HEK293 (cell line): ENCODE measurements around the gene AFF1.

Source experiments
- GFI1B ChIP-seq: fragments of 450-650 bp; formaldehyde crosslinking; IDR thresholded peaks from 2 replicates; pipeline ENCODE4 v1.5.1; 2016; ENCODE audit warnings: missing biosample characterization, missing genetic modification characterization
- HOXA7 ChIP-seq: sonication (generic); formaldehyde crosslinking; IDR thresholded peaks from 2 replicates; pipeline ENCODE4 v1.8.1; 2022; ENCODE audit warnings: missing genetic modification reagents, borderline replicate concordance
- MEIS1 ChIP-seq: sonication (generic); formaldehyde crosslinking; IDR thresholded peaks from 2 replicates; pipeline ENCODE4 v1.8.1; 2022; ENCODE audit warnings: missing genetic modification reagents, mild to moderate bottlenecking, borderline replicate concordance
- RBAK ChIP-seq: fragments of 450-650 bp; formaldehyde crosslinking; IDR thresholded peaks from 2 replicates; pipeline ENCODE4 v1.5.1; 2016; ENCODE audit warnings: missing biosample characterization, missing genetic modification characterization
- SCRT2 ChIP-seq: fragments of 450-650 bp; formaldehyde crosslinking; IDR thresholded peaks from 2 replicates; pipeline ENCODE4 v1.5.1; 2016; ENCODE audit warnings: missing biosample characterization, missing genetic modification characterization
- ZNF133 ChIP-seq: fragments of 450-650 bp; formaldehyde crosslinking; IDR thresholded peaks from 2 replicates; pipeline ENCODE4 v1.5.1; 2016; ENCODE audit warnings: missing biosample characterization, missing genetic modification characterization
- ZNF169 ChIP-seq: fragments of 450-650 bp; formaldehyde crosslinking; IDR thresholded peaks from 2 replicates; pipeline ENCODE4 v1.5.1; 2016; ENCODE audit warnings: missing biosample characterization, missing genetic modification characterization
- ZNF202 ChIP-seq: fragments of 450-650 bp; formaldehyde crosslinking; IDR thresholded peaks from 2 replicates; pipeline ENCODE4 v1.5.1; 2016; ENCODE audit warnings: missing biosample characterization, missing genetic modification characterization, borderline replicate concordance
- ZNF335 ChIP-seq: fragments of 450-650 bp; formaldehyde crosslinking; conservative IDR thresholded peaks from 2 replicates; pipeline ENCODE4 v1.5.1; 2016; ENCODE audit warnings: missing biosample characterization, missing genetic modification characterization
- ZNF391 ChIP-seq: fragments of 450-650 bp; formaldehyde crosslinking; IDR thresholded peaks from 2 replicates; pipeline ENCODE4 v1.5.1; 2016; ENCODE audit warnings: low read depth, missing biosample characterization, missing genetic modification characterization, borderline replicate concordance
- ZNF501 ChIP-seq: fragments of 450-650 bp; formaldehyde crosslinking; IDR thresholded peaks from 2 replicates; pipeline ENCODE4 v1.5.1; 2016; ENCODE audit warnings: missing biosample characterization, missing genetic modification characterization
- ZNF549 ChIP-seq: fragments of 450-650 bp; IDR thresholded peaks from 2 replicates; pipeline ENCODE4 v1.5.1; 2018; ENCODE audit warnings: missing biosample characterization, missing genetic modification characterization, mild to moderate bottlenecking, inconsistent platforms, moderate library complexity
- ZNF555 ChIP-seq: fragments of 450-650 bp; formaldehyde crosslinking; conservative IDR thresholded peaks from 2 replicates; pipeline ENCODE4 v1.5.1; 2017; ENCODE audit warnings: missing biosample characterization, mild to moderate bottlenecking, missing genetic modification characterization, inconsistent platforms
- ZNF558 ChIP-seq: fragments of 450-650 bp; formaldehyde crosslinking; IDR thresholded peaks from 2 replicates; pipeline ENCODE4 v1.5.1; 2016; ENCODE audit warnings: missing biosample characterization, missing genetic modification characterization
- ZNF623 ChIP-seq: fragments of 450-650 bp; formaldehyde crosslinking; IDR thresholded peaks from 2 replicates; pipeline ENCODE4 v1.5.1; 2016; ENCODE audit warnings: missing biosample characterization, missing genetic modification characterization
- ZNF791 ChIP-seq: fragments of 450-650 bp; formaldehyde crosslinking; IDR thresholded peaks from 2 replicates; pipeline ENCODE4 v1.5.1; 2016; ENCODE audit warnings: missing biosample characterization, missing genetic modification characterization
- TF ChIP-seq, protein P1 (sequence below): fragments of 450-650 bp; formaldehyde crosslinking; IDR thresholded peaks from 2 replicates; pipeline ENCODE4 v1.5.1; 2017; ENCODE audit warnings: missing biosample characterization, missing genetic modification characterization
- TF ChIP-seq, protein P2 (sequence below): fragments of 450-650 bp; formaldehyde crosslinking; IDR thresholded peaks from 2 replicates; pipeline ENCODE4 v1.5.1; 2017; ENCODE audit warnings: missing biosample characterization, missing genetic modification characterization
- TF ChIP-seq, protein P3 (sequence below): fragments of 450-650 bp; formaldehyde crosslinking; IDR thresholded peaks from 2 replicates; pipeline ENCODE4 v1.5.1; 2016; ENCODE audit warnings: missing biosample characterization, missing genetic modification characterization
- TF ChIP-seq, protein P4 (sequence below): fragments of 450-650 bp; IDR thresholded peaks from 2 replicates; pipeline ENCODE4 v1.5.1; 2018; ENCODE audit warnings: missing biosample characterization, mild to moderate bottlenecking, missing genetic modification characterization
- TF ChIP-seq, protein P5 (sequence below): fragments of 450-650 bp; formaldehyde crosslinking; IDR thresholded peaks from 2 replicates; pipeline ENCODE4 v1.5.1; 2016; ENCODE audit warnings: missing biosample characterization, missing genetic modification characterization
- TF ChIP-seq, protein P6 (sequence below): fragments of 450-650 bp; formaldehyde crosslinking; IDR thresholded peaks from 2 replicates; pipeline ENCODE4 v1.5.1; 2016; ENCODE audit warnings: missing biosample characterization, missing genetic modification characterization, borderline replicate concordance
- TF ChIP-seq, protein P7 (sequence below): fragments of 450-650 bp; formaldehyde crosslinking; IDR thresholded peaks from 2 replicates; pipeline ENCODE4 v1.5.1; 2017; ENCODE audit warnings: missing biosample characterization, missing genetic modification characterization

The AFF1 gene

DNA sequence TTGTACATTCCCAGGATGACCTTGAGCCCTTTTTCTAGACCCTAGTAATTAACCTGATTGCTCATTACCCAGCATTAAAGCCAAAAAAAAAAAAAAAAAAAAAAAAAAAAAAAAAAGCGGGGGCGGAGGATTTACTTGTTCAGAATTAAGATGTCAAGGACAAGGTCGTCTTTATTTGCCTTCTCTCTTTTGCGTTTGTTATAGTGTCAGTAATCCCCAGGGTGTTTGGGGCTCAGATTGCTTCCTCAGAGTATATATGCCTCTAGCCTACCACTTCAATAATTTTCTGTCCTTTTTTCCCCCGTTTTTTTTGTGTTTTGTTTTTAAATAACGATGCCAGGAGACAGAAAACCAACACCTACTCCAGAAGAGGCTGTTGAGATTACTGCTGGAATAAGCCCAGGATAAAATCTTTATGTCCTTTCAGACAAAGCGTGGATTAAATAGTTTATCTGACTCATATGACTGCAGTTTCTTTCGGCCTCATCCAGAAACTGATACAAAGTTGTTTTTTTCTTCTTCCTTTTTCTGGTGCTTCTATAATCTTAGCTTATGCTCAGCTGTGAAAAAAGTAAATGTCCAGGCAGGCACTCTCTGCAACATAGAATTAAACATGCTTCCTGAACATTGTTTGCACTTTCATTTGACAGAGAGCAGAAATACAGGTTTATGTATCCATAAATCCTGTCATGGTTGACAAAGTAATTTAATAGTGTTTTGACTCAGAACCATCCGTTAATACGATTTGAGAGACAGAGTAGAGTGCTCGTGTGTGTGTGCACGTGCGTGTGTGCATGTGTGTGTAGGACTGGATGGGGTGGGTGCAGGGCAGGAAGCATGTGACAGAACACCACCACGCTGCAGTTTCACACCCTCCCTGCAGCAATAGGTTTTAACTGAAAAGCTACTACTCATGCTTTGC lies 138.6 kb downstream of the AFF1 start (continued):
- TF ChIP-seq, protein P1, sequence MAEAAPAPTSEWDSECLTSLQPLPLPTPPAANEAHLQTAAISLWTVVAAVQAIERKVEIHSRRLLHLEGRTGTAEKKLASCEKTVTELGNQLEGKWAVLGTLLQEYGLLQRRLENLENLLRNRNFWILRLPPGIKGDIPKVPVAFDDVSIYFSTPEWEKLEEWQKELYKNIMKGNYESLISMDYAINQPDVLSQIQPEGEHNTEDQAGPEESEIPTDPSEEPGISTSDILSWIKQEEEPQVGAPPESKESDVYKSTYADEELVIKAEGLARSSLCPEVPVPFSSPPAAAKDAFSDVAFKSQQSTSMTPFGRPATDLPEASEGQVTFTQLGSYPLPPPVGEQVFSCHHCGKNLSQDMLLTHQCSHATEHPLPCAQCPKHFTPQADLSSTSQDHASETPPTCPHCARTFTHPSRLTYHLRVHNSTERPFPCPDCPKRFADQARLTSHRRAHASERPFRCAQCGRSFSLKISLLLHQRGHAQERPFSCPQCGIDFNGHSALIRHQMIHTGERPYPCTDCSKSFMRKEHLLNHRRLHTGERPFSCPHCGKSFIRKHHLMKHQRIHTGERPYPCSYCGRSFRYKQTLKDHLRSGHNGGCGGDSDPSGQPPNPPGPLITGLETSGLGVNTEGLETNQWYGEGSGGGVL (tag by site-specific recombination) = peak; percentile 29; the same call in 1 of the 2 replicates
- TF ChIP-seq, protein P2, sequence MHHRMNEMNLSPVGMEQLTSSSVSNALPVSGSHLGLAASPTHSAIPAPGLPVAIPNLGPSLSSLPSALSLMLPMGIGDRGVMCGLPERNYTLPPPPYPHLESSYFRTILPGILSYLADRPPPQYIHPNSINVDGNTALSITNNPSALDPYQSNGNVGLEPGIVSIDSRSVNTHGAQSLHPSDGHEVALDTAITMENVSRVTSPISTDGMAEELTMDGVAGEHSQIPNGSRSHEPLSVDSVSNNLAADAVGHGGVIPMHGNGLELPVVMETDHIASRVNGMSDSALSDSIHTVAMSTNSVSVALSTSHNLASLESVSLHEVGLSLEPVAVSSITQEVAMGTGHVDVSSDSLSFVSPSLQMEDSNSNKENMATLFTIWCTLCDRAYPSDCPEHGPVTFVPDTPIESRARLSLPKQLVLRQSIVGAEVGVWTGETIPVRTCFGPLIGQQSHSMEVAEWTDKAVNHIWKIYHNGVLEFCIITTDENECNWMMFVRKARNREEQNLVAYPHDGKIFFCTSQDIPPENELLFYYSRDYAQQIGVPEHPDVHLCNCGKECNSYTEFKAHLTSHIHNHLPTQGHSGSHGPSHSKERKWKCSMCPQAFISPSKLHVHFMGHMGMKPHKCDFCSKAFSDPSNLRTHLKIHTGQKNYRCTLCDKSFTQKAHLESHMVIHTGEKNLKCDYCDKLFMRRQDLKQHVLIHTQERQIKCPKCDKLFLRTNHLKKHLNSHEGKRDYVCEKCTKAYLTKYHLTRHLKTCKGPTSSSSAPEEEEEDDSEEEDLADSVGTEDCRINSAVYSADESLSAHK (tag by site-specific recombination) = 0 out of 2 replicates have a peak, but pooled peaks have one; percentile 8
- TF ChIP-seq HOXA7 (CRISPR knock-in tag) (no peak), ZNF555 (no peak), RBAK (no peak), GFI1B (tag by site-specific recombination) (no peak), SCRT2 (no peak), ZNF133 (tag by site-specific recombination) (no peak), ZNF335 (tag by site-specific recombination) (no peak), ZNF169 (tag by site-specific recombination) (no peak), ZNF623 (no peak), ZNF391 (tag by site-specific recombination) (no peak), MEIS1 (CRISPR knock-in tag) (no peak), ZNF501 (tag by site-specific recombination) (0 out of 2 replicates have a peak, but pooled peaks have one; percentile 23), ZNF549 (tag by site-specific recombination) (no peak), ZNF791 (tag by site-specific recombination) (no peak), ZNF558 (no peak), ZNF202 (tag by site-specific recombination) (no peak)
- TF ChIP-seq, protein P3, sequence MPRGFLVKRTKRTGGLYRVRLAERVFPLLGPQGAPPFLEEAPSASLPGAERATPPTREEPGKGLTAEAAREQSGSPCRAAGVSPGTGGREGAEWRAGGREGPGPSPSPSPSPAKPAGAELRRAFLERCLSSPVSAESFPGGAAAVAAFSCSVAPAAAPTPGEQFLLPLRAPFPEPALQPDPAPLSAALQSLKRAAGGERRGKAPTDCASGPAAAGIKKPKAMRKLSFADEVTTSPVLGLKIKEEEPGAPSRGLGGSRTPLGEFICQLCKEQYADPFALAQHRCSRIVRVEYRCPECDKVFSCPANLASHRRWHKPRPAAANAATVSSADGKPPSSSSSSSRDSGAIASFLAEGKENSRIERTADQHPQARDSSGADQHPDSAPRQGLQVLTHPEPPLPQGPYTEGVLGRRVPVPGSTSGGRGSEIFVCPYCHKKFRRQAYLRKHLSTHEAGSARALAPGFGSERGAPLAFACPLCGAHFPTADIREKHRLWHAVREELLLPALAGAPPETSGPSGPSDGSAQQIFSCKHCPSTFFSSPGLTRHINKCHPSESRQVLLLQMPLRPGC (tag by site-specific recombination) = no peak
- TF ChIP-seq, protein P4, sequence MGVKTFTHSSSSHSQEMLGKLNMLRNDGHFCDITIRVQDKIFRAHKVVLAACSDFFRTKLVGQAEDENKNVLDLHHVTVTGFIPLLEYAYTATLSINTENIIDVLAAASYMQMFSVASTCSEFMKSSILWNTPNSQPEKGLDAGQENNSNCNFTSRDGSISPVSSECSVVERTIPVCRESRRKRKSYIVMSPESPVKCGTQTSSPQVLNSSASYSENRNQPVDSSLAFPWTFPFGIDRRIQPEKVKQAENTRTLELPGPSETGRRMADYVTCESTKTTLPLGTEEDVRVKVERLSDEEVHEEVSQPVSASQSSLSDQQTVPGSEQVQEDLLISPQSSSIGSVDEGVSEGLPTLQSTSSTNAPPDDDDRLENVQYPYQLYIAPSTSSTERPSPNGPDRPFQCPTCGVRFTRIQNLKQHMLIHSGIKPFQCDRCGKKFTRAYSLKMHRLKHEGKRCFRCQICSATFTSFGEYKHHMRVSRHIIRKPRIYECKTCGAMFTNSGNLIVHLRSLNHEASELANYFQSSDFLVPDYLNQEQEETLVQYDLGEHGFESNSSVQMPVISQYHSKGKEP (tag by site-specific recombination) = peak; percentile 44; the same call in 1 of the 2 replicates
- TF ChIP-seq, protein P5, sequence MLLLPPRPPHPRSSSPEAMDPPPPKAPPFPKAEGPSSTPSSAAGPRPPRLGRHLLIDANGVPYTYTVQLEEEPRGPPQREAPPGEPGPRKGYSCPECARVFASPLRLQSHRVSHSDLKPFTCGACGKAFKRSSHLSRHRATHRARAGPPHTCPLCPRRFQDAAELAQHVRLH (tag by site-specific recombination) = no peak
- TF ChIP-seq, protein P6, sequence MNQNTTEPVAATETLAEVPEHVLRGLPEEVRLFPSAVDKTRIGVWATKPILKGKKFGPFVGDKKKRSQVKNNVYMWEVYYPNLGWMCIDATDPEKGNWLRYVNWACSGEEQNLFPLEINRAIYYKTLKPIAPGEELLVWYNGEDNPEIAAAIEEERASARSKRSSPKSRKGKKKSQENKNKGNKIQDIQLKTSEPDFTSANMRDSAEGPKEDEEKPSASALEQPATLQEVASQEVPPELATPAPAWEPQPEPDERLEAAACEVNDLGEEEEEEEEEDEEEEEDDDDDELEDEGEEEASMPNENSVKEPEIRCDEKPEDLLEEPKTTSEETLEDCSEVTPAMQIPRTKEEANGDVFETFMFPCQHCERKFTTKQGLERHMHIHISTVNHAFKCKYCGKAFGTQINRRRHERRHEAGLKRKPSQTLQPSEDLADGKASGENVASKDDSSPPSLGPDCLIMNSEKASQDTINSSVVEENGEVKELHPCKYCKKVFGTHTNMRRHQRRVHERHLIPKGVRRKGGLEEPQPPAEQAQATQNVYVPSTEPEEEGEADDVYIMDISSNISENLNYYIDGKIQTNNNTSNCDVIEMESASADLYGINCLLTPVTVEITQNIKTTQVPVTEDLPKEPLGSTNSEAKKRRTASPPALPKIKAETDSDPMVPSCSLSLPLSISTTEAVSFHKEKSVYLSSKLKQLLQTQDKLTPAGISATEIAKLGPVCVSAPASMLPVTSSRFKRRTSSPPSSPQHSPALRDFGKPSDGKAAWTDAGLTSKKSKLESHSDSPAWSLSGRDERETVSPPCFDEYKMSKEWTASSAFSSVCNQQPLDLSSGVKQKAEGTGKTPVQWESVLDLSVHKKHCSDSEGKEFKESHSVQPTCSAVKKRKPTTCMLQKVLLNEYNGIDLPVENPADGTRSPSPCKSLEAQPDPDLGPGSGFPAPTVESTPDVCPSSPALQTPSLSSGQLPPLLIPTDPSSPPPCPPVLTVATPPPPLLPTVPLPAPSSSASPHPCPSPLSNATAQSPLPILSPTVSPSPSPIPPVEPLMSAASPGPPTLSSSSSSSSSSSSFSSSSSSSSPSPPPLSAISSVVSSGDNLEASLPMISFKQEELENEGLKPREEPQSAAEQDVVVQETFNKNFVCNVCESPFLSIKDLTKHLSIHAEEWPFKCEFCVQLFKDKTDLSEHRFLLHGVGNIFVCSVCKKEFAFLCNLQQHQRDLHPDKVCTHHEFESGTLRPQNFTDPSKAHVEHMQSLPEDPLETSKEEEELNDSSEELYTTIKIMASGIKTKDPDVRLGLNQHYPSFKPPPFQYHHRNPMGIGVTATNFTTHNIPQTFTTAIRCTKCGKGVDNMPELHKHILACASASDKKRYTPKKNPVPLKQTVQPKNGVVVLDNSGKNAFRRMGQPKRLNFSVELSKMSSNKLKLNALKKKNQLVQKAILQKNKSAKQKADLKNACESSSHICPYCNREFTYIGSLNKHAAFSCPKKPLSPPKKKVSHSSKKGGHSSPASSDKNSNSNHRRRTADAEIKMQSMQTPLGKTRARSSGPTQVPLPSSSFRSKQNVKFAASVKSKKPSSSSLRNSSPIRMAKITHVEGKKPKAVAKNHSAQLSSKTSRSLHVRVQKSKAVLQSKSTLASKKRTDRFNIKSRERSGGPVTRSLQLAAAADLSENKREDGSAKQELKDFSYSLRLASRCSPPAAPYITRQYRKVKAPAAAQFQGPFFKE (tag by site-specific recombination) = no peak
- TF ChIP-seq, protein P7, sequence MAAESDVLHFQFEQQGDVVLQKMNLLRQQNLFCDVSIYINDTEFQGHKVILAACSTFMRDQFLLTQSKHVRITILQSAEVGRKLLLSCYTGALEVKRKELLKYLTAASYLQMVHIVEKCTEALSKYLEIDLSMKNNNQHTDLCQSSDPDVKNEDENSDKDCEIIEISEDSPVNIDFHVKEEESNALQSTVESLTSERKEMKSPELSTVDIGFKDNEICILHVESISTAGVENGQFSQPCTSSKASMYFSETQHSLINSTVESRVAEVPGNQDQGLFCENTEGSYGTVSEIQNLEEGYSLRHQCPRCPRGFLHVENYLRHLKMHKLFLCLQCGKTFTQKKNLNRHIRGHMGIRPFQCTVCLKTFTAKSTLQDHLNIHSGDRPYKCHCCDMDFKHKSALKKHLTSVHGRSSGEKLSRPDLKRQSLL (tag by site-specific recombination) = no peak
